Activated naive CD8-positive, alpha-beta T cell (primary cell): ENCODE measurements around the gene AFG3L2.

Source experiments
- H3K27ac Mint-ChIP-seq: one replicate; pipeline ENCODE4 v1.8.0; 2021; ENCODE audit warnings: mixed read lengths
- H3K27me3 Mint-ChIP-seq: one replicate; pipeline ENCODE4 v1.8.0; 2021; ENCODE audit warnings: mixed read lengths
- H3K36me3 Mint-ChIP-seq: one replicate; pipeline ENCODE4 v1.8.0; 2021; ENCODE audit warnings: mixed read lengths
- H3K4me1 Mint-ChIP-seq: one replicate; pipeline ENCODE4 v1.8.0; 2021; ENCODE audit warnings: low read depth, mixed read lengths
- H3K4me3 Mint-ChIP-seq: one replicate; pipeline ENCODE4 v1.8.0; 2021; ENCODE audit warnings: mild to moderate bottlenecking, mixed read lengths
- H3K9me3 Mint-ChIP-seq: one replicate; pipeline ENCODE4 v1.8.0; 2021; ENCODE audit warnings: low read depth, mixed read lengths

The AFG3L2 gene

DNA sequence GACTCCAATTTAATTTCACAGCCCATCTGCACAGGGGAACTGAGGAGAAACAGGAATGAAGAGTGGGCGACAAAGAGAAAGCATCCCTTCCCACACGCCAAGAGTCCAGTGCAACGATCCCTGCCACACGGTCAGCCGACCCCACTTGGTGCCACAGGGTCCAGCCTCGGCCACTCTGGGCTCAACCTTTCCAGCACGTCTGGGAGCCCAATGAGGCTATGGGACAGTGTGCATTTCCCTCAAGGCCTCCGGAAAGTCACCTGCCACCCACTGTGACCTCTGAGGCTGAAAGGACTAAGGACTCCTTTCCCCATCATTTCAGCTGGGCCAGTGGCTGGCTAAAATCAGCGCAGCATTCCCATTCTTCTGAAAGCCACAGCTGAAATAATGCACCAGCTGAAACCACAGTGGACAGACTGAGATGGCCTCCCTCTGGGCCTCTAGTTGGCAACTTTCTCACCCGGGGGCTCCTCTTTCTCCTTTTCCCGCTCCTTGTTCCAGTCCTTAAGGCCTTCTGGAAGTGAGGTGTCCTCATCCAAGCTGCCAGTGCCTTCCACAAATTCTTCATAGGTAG lies 47.8 kb downstream of the AFG3L2 start:
- no peak overlapping the region for H3K27ac Mint-ChIP-seq
- peaks cover 8% of the 10 kb centered on the region for H3K36me3 Mint-ChIP-seq
- no peaks in the 10 kb centered on the region for H3K4me1 Mint-ChIP-seq
- H3K27me3 Mint-ChIP-seq: no peaks in the 10 kb centered on the region
- H3K4me3 Mint-ChIP-seq: no peak overlapping the region
- no peaks in the 10 kb centered on the region for H3K9me3 Mint-ChIP-seq

DNA sequence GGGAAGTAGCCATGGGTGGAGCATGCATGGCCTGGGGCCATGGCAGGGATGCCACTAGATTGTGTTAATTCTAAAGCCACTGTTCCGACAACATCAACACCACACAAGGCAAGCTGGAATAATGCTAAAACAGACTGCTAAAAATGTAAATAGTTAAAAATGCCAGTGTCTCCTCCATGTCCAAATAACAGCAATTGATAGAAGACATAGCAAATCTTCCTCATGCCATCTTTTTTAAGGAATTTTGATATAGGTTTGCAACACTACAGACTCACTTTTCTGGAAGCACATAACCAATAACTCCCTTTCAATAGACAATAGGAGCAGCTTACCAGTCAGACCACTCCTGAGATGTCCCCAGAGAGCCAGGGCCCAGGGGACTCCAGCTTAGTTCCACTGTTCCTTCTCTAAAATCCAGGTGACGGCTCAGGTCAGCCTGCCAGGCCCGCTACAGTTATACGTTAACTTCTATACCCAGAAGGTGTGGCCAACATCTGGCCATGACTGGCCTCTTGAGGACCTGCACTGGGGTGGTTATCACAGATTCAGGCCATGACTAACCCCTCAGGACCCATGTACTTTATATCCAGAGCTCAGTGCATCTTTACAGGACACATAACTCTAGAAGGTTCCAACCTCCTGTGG lies 48.7 kb downstream of the AFG3L2 start:
- Mint-ChIP-seq H3K4me1 (no peaks in the 10 kb centered on the region), H3K27ac (no peak overlapping the region), H3K4me3 (no peak overlapping the region), H3K36me3 (peaks cover 8% of the 10 kb centered on the region), H3K27me3 (no peaks in the 10 kb centered on the region), H3K9me3 (no peaks in the 10 kb centered on the region)

DNA sequence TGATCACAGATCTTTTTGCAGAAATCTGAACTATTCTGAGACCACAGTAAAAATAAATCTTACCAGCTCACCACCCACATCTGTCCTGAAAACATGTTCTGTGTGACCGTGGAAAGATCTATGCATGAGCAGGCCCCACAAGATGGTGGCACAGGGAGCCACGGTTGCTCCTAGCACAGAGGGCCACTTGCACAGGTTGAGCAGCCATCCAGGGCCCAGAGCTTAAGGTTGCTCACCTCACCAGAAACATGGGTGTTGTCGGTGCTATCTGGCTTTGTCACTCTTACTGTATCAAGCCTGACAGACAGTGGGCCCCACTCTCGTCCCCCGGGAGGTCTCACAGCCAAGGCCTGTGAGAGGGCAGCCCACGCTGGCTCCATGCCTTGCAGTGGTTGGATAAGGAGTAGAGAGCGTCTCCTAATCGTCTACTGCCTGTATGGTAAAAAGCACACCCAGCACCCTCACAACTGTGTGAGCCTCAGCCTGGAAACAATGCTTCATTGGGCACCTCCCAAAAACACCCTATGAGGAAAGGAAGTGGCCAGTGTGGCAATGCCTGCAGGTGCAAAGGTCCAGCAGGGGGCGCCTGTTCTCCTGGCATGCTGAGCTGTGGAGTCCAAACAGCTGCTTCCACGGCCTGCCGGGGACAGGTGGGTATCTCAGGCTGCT lies 49.4 kb downstream of the AFG3L2 start:
- Mint-ChIP-seq H3K4me3 (no peak overlapping the region), H3K9me3 (no peaks in the 10 kb centered on the region), H3K27me3 (no peaks in the 10 kb centered on the region), H3K27ac (no peak overlapping the region), H3K36me3 (peaks cover 10% of the 10 kb centered on the region), H3K4me1 (no peaks in the 10 kb centered on the region)

DNA sequence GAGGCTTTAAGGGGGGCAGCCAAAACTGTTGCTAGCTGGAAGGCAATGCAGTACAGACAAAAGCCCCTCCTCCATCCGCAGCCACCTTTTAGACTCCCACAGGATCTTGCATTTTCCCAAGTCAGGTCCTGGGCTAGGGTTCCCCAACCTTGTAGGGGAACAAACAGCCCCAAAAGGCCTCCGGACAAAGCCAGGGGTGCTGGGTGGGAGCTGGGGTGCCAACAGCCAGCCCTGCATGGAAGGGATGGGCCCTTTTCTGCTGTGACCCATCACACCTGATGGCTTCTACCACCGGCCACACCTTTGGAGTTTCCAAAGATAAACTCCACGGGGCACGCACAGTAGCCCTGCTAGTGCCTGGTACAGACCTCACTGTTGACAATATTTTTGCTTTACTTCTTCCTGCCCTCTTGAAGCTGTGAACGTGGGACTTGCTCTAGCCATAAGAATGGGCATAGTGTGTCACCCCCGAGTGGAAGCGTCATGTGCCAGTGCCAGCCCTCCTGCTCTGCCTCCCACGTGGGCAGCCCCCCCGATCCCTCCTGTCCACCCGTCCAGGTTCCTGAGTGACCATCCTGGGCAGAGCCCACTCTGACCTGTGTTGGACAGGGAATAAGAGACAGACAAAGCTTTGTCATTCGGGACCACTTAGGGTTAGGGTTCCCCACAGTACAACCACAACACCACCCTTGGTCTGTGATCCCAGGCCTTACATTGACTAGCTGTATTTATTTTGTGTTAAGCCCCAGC lies 50.1 kb downstream of the AFG3L2 start:
- H3K36me3 Mint-ChIP-seq: peaks cover 10% of the 10 kb centered on the region
- no peak overlapping the region for H3K4me3 Mint-ChIP-seq
- no peaks in the 10 kb centered on the region for H3K27me3 Mint-ChIP-seq
- H3K27ac Mint-ChIP-seq: no peak overlapping the region
- no peaks in the 10 kb centered on the region for H3K4me1 Mint-ChIP-seq
- no peaks in the 10 kb centered on the region for H3K9me3 Mint-ChIP-seq

DNA sequence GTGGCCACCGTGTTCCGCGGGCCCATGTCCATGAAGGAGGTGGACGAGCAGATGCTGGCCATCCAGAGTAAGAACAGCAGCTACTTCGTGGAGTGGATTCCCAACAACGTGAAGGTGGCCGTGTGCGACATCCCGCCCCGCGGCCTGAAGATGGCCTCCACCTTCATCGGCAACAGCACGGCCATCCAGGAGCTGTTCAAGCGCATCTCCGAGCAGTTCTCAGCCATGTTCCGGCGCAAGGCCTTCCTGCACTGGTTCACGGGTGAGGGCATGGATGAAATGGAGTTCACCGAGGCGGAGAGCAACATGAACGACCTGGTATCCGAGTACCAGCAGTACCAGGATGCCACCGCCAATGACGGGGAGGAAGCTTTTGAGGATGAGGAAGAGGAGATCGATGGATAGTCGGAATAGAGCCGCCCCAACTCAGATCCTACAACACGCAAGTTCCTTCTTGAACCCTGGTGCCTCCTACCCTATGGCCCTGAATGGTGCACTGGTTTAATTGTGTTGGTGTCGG lies 51.2 kb downstream of the AFG3L2 start:
- no peaks in the 10 kb centered on the region for H3K27me3 Mint-ChIP-seq
- H3K4me1 Mint-ChIP-seq: no peaks in the 10 kb centered on the region
- no peak overlapping the region for H3K4me3 Mint-ChIP-seq
- H3K36me3 Mint-ChIP-seq: peaks cover 15% of the 10 kb centered on the region
- H3K27ac Mint-ChIP-seq: no peak overlapping the region
- H3K9me3 Mint-ChIP-seq: no peaks in the 10 kb centered on the region

DNA sequence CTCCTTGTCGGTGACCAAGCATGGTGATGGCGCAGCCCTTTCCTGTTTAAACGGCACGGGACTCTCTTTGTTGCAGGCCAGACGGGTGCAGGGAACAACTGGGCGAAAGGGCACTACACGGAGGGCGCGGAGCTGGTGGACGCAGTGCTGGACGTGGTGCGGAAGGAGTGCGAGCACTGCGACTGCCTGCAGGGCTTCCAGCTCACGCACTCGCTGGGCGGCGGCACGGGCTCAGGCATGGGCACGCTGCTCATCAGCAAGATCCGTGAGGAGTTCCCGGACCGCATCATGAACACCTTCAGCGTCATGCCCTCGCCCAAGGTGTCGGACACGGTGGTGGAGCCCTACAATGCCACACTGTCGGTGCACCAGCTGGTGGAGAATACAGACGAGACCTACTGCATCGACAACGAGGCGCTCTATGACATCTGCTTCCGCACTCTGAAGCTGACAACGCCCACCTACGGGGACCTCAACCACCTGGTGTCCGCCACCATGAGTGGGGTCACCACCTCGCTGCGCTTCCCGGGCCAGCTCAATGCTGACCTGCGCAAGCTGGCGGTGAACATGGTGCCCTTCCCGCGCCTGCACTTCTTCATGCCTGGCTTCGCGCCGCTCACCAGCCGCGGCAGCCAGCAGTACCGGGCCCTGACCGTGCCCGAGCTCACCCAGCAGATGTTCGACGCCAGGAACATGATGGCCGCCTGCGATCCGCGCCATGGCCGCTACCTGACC lies 51.9 kb downstream of the AFG3L2 start:
- H3K4me3 Mint-ChIP-seq: no peak overlapping the region
- H3K9me3 Mint-ChIP-seq: no peaks in the 10 kb centered on the region
- H3K36me3 Mint-ChIP-seq: peaks cover 15% of the 10 kb centered on the region
- no peaks in the 10 kb centered on the region for H3K4me1 Mint-ChIP-seq
- no peak overlapping the region for H3K27ac Mint-ChIP-seq
- H3K27me3 Mint-ChIP-seq: no peaks in the 10 kb centered on the region

DNA sequence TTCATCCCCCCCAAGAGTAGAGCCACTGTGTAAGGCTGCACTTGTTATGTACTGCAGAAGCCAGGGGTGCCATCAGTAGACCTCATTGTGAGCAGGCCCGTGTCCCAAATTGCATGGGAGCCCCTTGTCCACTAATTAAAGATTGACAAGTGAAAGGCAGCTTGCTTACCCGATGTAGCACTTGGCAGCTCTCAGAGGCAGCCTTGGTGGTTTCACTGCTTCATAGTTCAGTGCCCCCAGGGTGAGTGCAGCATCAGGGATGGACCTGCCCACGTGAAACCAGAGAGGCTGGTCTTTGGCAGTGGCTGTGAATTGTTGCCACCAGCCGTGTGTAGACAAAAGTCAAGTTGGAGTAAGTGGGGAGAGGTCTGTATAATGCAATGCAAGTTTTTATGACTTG lies 55.7 kb downstream of the AFG3L2 start:
- H3K36me3 Mint-ChIP-seq: peaks cover 11% of the 10 kb centered on the region
- H3K27ac Mint-ChIP-seq: no peak overlapping the region
- H3K4me3 Mint-ChIP-seq: no peak overlapping the region

DNA sequence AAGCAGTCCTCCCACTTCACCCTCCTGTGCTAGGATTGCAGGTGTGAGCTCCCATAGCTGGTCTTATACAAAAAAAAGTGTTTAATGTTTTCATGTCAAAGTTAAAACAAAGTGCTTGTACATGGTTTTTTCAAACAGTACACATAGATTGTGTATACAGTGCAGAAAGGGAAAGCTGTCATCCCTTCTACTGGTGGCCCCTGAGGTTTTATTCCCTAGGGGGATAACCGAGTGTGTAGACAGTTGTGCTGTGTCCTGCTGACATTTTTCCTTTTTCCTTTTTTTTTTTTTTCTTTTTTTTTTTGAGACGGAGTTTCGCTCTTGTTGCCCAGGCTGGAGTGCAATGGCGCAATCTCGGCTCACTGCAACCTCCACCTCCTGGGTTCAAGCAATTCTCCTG lies 58.2 kb downstream of the AFG3L2 start:
- no peak overlapping the region for H3K4me3 Mint-ChIP-seq
- H3K4me1 Mint-ChIP-seq: no peaks in the 10 kb centered on the region
- H3K27ac Mint-ChIP-seq: no peak overlapping the region
- H3K27me3 Mint-ChIP-seq: no peaks in the 10 kb centered on the region
- peaks cover 9% of the 10 kb centered on the region for H3K36me3 Mint-ChIP-seq
- H3K9me3 Mint-ChIP-seq: no peaks in the 10 kb centered on the region

More for the DNA sequence above, 55.7 kb downstream of the AFG3L2 start:
- H3K27me3 Mint-ChIP-seq: no peaks in the 10 kb centered on the region
- H3K9me3 Mint-ChIP-seq: no peaks in the 10 kb centered on the region
- no peaks in the 10 kb centered on the region for H3K4me1 Mint-ChIP-seq

DNA sequence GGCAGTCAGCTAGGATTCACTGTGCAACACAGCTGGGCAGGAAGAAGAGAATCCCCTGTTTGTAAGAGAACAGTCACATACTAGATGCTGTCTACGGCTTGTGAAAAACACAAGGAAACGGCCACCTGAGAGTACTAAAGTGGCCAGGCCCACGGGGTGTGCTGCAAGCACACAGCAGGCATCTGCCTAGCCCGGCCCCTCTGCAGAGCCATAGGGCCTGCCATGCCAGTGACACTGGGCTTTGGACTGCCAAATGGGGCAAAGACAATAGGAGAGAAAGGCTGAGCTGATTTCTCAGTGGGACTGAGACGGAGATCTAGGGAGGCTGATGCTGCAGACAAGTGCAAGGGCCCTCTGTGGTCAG lies 58.7 kb downstream of the AFG3L2 start:
- H3K9me3 Mint-ChIP-seq: peaks cover 1% of the 10 kb centered on the region
- no peak overlapping the region for H3K27ac Mint-ChIP-seq
- H3K36me3 Mint-ChIP-seq: peaks cover 9% of the 10 kb centered on the region
- no peaks in the 10 kb centered on the region for H3K27me3 Mint-ChIP-seq
- no peaks in the 10 kb centered on the region for H3K4me1 Mint-ChIP-seq
- H3K4me3 Mint-ChIP-seq: no peak overlapping the region

DNA sequence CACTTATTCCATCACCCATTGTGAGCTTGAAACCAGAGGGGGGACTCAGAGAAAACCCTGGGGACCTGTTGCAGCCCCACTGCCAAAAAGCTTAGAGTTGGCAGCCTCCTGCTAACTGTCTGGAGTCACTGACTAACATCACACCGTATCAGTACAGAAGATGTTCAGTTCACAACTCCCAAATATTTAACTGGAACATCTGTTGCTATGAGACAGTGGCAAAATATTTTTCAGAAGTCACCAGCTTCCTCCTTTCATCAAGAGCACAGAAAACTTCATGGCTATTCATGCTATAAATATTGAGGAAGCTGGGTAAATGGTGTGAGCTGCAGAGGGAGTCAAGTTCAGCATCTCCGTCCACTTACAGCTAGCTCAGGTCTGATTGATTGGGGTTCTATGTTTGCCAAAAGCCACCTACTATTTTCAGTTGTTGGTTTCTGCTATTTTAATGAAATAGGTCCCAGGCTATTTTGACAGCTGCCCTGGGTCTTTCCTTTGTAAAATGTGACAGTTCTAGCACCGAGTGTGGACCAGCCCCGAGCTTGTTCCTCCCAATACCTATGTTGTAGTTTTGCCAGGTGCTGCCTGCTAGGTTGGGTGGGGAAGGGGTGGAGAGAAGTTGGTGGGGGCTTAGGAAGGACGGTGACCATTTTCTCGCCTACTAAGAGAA lies 59.2 kb downstream of the AFG3L2 start:
- Mint-ChIP-seq H3K9me3 (peaks cover 5% of the 10 kb centered on the region), H3K27ac (no peak overlapping the region), H3K4me3 (no peak overlapping the region)

DNA sequence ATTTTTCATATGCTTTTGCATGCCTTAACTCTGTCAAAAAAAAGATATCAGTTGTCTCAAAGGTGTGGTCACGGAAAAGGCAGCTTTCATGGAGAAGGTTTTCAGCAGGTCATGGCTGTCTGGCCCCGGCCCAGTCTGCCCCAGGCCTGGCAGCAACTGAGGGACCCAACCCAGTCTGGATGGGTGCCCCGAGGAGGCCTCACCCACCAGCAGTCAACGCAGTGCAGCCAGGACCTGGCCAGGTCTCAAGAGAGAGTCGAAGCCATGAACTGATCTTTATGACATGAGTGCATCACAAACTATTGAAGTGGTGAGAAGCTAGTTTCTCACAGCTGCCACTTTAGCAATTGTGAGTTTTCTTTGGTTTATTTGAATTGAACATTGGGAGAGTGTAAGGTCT lies 61.1 kb downstream of the AFG3L2 start:
- no peak overlapping the region for H3K27ac Mint-ChIP-seq
- no peaks in the 10 kb centered on the region for H3K27me3 Mint-ChIP-seq
- H3K36me3 Mint-ChIP-seq: peaks cover 7% of the 10 kb centered on the region
- no peak overlapping the region for H3K4me3 Mint-ChIP-seq
- H3K4me1 Mint-ChIP-seq: no peaks in the 10 kb centered on the region
- H3K9me3 Mint-ChIP-seq: peaks cover 9% of the 10 kb centered on the region

More for the DNA sequence above, 59.2 kb downstream of the AFG3L2 start:
- no peaks in the 10 kb centered on the region for H3K4me1 Mint-ChIP-seq
- no peaks in the 10 kb centered on the region for H3K27me3 Mint-ChIP-seq
- H3K36me3 Mint-ChIP-seq: peaks cover 8% of the 10 kb centered on the region

DNA sequence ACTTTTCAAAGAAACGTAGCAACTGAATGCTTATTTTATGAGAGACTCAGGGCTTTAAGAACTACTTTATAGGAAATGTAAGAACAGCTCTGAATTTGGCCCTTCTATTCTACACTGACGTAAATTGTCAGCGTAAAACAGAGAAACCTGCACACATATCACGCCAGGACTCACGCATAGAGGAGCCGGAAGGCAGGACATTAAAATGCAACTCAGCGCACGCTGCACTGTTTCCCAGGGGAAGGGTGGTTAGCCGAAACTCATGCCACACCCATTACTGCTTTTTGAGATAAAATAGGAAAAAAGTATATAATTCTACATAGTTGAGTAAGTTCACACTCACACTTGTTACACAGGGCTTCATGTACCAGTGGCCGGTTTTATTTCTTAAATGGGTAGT lies 61.5 kb downstream of the AFG3L2 start:
- Mint-ChIP-seq H3K36me3 (peaks cover 6% of the 10 kb centered on the region), H3K4me3 (no peak overlapping the region), H3K9me3 (peaks cover 9% of the 10 kb centered on the region), H3K27ac (no peak overlapping the region), H3K27me3 (peaks cover 4% of the 10 kb centered on the region), H3K4me1 (no peaks in the 10 kb centered on the region)

DNA sequence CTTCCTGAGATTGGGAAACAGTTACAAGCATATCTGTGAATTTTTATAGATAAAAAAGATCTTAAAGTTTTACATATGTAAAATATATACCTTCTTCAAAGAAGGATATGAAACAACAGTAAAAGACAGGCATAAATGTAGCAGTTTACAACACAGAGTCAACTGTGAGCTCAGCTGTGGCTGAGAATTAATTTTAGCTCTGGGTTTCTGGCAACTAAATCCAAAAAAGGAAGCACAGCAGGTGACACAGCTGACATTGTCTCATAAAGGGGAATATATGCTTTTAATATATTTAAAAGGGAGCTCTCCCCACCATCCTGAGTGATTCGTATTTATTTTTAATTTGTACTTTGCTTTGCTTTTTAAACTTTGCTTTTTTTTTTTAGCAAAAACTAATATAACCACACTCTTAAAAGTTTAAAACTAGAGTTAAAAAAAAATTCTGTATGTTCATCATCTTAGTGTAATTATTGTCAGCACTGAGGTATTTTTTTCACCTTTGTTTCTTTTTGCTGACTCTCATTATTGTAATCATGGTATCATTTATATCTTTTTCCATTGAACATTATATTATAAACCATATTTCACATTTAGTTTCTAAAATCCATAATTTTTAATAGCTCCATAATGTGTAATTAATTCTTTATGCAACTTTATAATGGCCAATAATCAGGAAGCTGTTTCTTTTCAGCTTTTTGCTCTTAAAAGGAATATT lies 62.3 kb downstream of the AFG3L2 start:
- Mint-ChIP-seq H3K4me1 (no peaks in the 10 kb centered on the region), H3K27ac (no peak overlapping the region), H3K27me3 (peaks cover 5% of the 10 kb centered on the region), H3K4me3 (no peak overlapping the region), H3K36me3 (peaks cover 6% of the 10 kb centered on the region), H3K9me3 (peaks cover 9% of the 10 kb centered on the region)
